Measurements from ENCODE around the gene ABCC11. TPM values are rescaled to one million over a fixed set of nuclear protein-coding genes. Genes with fewer than 3 reads are reported as not detected.

Gene ABCC11
- total RNA-seq, 1 donor from 2014 or later: 0.05 TPM

DNA sequence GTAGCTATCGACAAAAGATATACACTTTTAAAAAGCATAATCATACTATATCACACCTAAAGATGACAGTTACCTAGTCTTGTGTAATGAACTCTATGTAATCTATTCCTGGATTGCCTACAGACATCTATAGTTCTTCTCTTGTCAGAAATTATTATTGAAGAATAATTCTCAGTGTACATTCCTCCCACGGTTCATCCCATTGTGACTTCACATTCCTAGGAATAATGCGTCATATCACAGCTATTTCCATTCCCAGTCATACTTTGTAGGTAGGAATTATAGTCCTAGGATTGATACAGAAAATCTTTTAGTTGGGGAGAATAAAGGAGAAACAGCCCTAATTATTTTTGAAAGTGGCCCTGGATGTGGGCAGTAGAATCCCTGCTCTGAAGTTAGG is 44.0 kb upstream of the ABCC11 start:
- no peak overlapping the region for H3K27ac ChIP-seq (replicated peaks)
- intact Hi-C loops (cut with micrococcal nuclease): no loop called here
- peaks cover 11% of the 10 kb centered on the region for H3K4me1 ChIP-seq
- peaks cover 16% of the 10 kb centered on the region for H3K9me3 ChIP-seq (replicated peaks)
- H3K4me3 ChIP-seq: no peak overlapping the region
- DNase-seq: no peak
- TF ChIP-seq, protein P1, sequence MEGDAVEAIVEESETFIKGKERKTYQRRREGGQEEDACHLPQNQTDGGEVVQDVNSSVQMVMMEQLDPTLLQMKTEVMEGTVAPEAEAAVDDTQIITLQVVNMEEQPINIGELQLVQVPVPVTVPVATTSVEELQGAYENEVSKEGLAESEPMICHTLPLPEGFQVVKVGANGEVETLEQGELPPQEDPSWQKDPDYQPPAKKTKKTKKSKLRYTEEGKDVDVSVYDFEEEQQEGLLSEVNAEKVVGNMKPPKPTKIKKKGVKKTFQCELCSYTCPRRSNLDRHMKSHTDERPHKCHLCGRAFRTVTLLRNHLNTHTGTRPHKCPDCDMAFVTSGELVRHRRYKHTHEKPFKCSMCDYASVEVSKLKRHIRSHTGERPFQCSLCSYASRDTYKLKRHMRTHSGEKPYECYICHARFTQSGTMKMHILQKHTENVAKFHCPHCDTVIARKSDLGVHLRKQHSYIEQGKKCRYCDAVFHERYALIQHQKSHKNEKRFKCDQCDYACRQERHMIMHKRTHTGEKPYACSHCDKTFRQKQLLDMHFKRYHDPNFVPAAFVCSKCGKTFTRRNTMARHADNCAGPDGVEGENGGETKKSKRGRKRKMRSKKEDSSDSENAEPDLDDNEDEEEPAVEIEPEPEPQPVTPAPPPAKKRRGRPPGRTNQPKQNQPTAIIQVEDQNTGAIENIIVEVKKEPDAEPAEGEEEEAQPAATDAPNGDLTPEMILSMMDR (IDR thresholded peaks at IDR 0.05; ENCODE audit: borderline replicate concordance): no peak
- H3K27me3 ChIP-seq (ENCODE audit: low read depth): no peaks in the 10 kb centered on the region
- H3K36me3 ChIP-seq: peaks cover 70% of the 10 kb centered on the region

DNA sequence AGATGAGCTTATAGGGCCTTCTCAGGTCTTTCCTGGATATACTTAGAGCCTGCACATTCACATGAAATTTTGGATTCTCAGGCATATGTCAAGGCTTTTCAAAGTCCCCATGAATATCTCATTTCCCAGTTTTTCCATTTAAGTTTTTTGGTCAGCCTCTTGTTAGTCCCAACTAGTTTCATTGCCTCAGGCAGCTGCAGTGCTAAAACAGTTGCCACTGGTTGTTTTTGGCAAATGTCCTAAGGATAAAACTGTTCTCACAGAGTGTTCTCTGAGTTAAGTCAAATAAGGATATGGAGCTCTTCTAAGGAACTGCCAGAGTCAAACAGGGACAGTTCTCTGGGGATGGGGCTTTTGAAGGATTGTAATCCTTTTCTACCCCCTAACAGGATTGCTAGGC is 39.9 kb upstream of the ABCC11 start:
- peaks cover 20% of the 10 kb centered on the region for H3K9me3 ChIP-seq (replicated peaks)
- no peak overlapping the region for H3K4me3 ChIP-seq
- no peaks in the 10 kb centered on the region for H3K27me3 ChIP-seq (ENCODE audit: low read depth)
- peaks cover 25% of the 10 kb centered on the region for H3K4me1 ChIP-seq
- DNase-seq: no peak
- peaks cover 61% of the 10 kb centered on the region for H3K36me3 ChIP-seq
- TF ChIP-seq, protein P1 (IDR thresholded peaks at IDR 0.05; ENCODE audit: borderline replicate concordance): no peak
- intact Hi-C loops (cut with micrococcal nuclease): no loop called here
- no peak overlapping the region for H3K27ac ChIP-seq (replicated peaks)

DNA sequence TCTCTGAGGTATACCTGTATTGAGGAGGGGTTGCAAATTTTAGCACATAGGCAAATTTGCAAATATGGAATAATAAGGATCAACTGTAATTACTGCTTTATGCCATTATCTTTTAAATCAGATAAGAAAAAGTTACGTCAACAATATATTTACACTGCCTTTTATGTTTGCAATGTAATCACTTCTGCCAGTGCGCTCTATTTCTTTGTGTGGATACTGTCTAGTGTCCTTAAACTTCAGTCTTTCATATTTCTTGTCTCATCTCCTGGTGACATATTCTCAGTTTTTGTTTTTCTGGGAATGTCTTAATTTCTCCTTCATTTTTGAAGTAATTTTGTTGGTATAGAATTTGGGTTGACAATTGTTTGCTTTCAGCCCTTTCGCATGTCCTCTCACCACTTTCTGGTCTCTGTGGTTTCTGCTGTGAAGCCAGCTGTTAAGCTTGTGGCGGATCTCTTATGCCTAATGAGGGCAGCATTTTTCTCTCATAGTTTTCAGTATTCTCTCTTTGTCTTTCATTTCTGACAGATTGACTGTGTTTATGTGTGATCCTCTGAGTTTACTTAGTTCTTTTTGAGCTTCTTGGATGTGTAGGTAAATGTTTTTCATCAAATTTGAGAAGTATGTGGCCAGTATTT is 37.6 kb upstream of the ABCC11 start:
- TF ChIP-seq, protein P1 (IDR thresholded peaks at IDR 0.05; ENCODE audit: borderline replicate concordance): no peak
- intact Hi-C loops (cut with micrococcal nuclease): no loop called here
- Histone ChIP-seq H3K4me3 (no peak overlapping the region), H3K4me1 (peaks cover 39% of the 10 kb centered on the region), H3K36me3 (peaks cover 51% of the 10 kb centered on the region), H3K9me3 (replicated peaks) (peaks cover 20% of the 10 kb centered on the region), H3K27me3 (ENCODE audit: low read depth) (no peaks in the 10 kb centered on the region), H3K27ac (replicated peaks) (no peak overlapping the region)
- DNase-seq: no peak

DNA sequence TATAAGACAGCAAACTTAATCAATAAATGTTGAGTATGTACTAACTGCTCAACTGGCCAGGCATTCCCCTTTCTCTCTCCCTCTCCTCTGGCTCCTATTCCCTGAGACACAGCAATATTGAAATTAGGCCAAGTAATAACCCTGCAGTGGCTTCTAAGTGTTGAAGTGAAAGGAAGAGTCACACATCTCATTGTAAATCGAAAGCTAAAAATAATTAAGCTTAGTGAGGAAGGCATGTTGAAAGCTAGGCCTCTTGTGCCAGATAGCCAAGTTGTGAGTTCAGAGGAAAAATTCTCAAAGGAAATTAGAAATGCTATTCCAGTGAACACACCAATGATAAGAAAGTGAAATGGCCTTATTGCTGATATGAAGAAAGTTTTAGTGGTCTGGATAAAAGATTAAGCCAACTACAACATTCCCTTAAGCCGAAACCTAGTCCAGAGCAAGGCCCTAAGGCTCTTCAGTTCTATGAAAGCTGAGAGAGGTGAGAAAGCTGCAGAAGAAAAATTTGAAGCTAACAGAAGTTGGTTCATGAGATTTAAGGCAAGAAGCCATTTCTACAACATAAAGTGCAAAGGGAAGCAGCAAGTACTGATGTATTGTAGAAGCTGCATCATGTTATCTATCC is 35.4 kb upstream of the ABCC11 start:
- H3K27ac ChIP-seq (replicated peaks): peak overlapping the region; percentile 77
- no peaks in the 10 kb centered on the region for H3K27me3 ChIP-seq (ENCODE audit: low read depth)
- H3K4me3 ChIP-seq: no peak overlapping the region
- TF ChIP-seq, protein P1 (IDR thresholded peaks at IDR 0.05; ENCODE audit: borderline replicate concordance): no peak
- H3K36me3 ChIP-seq: peaks cover 33% of the 10 kb centered on the region
- intact Hi-C loops (cut with micrococcal nuclease): no loop called here
- peaks cover 61% of the 10 kb centered on the region for H3K4me1 ChIP-seq
- DNase-seq: no peak
- H3K9me3 ChIP-seq (replicated peaks): peaks cover 18% of the 10 kb centered on the region

DNA sequence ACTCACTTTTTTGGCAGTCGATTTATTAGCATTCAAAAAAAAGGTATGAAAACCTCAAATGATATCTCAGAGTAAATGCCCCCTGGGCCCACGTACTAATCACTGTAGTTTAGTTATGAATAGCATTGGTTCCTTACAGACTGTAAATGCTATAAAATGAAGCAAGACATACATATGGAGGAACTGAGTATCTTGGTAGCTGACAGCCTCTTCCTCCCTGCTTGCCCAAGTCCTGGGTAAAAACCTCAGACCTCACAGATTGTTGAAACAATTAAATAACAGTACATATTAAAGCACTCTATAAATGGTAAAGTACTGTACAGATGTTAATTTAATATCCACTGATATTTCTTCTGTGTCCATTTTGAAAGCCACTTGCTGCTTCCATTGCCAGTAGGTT is 33.2 kb upstream of the ABCC11 start:
- Histone ChIP-seq H3K4me1 (peaks cover 83% of the 10 kb centered on the region), H3K9me3 (replicated peaks) (no peaks in the 10 kb centered on the region), H3K36me3 (peaks cover 11% of the 10 kb centered on the region), H3K27me3 (ENCODE audit: low read depth) (no peaks in the 10 kb centered on the region), H3K27ac (replicated peaks) (peak overlapping the region; percentile 69), H3K4me3 (no peak overlapping the region)
- DNase-seq: no peak
- intact Hi-C loops (cut with micrococcal nuclease): no loop called here
- TF ChIP-seq, protein P1 (IDR thresholded peaks at IDR 0.05; ENCODE audit: borderline replicate concordance): no peak

All from left ventricle myocardium inferior (tissue), 1 donor.